Neural cell (in vitro differentiated cells): Measurements from ENCODE around the gene LCLAT1. TPM values are rescaled to one million over a fixed set of nuclear protein-coding genes. Genes with fewer than 3 reads are reported as not detected.

Experiments used
- H2AFZ ChIP-seq: fragments of 200-600, 300-800 bp; sonication (generic), shearing (Covaris generic); 2 replicates; pipeline ENCODE4 v1.6.0; 2014; ENCODE audit warnings: low read depth, mild to moderate bottlenecking, antibody characterized with exemption, low read length, moderate library complexity
- H3F3A ChIP-seq: fragments of 200-600 bp; shearing (Covaris generic); 2 replicates; pipeline ENCODE4 v1.6.1; 2016; ENCODE audit warnings: mild to moderate bottlenecking, moderate library complexity, mixed read lengths, antibody characterized with exemption, low read length; ENCODE audit not compliant: insufficient read depth, poor library complexity, severe bottlenecking
- H3K27ac ChIP-seq: fragments of 200-600, 300-800 bp; sonication (generic), shearing (Covaris generic); 2 replicates; pipeline ENCODE4 v1.5.1; 2014; ENCODE audit warnings: mild to moderate bottlenecking, low read length, moderate library complexity
- H3K27me3 ChIP-seq: fragments of 300-800, 200-600 bp; sonication (generic), shearing (Covaris generic); 2 replicates; pipeline ENCODE4 v1.6.0; 2014; ENCODE audit warnings: mild to moderate bottlenecking, low read depth, low read length, moderate library complexity; ENCODE audit not compliant: insufficient read depth
- H3K36me3 ChIP-seq: fragments of 300-800, 200-600 bp; sonication (generic), shearing (Covaris generic); 2 replicates; pipeline ENCODE4 v1.5.1; 2014; ENCODE audit warnings: mild to moderate bottlenecking, antibody characterized with exemption, low read length, moderate library complexity; ENCODE audit not compliant: insufficient read depth
- H3K4me2 ChIP-seq: fragments of 300-800, 200-600 bp; sonication (generic), shearing (Covaris generic); 2 replicates; pipeline ENCODE4 v1.6.0; 2014; ENCODE audit warnings: mild to moderate bottlenecking, low read length
- H3K4me3 ChIP-seq: fragments of 300-800, 200-600 bp; sonication (generic), shearing (Covaris generic); 2 replicates; pipeline ENCODE4 v1.5.1; 2014; ENCODE audit warnings: mild to moderate bottlenecking, low read length, moderate library complexity
- H3K79me2 ChIP-seq: fragments of 200-600 bp; shearing (Covaris generic); replicated peaks from 2 replicates; pipeline ENCODE4 v1.6.0; 2014; ENCODE audit warnings: mild to moderate bottlenecking, low read length, moderate library complexity; ENCODE audit not compliant: insufficient read depth
- H3K9ac ChIP-seq: fragments of 300-800, 200-600 bp; sonication (generic), shearing (Covaris generic); 2 replicates; pipeline ENCODE4 v1.6.1; 2016; ENCODE audit warnings: mild to moderate bottlenecking, low read length, mixed read lengths
- H3K9me2 ChIP-seq: fragments of 200-600 bp; shearing (Covaris generic); 2 replicates; pipeline ENCODE4 v1.6.1; 2016; ENCODE audit warnings: mild to moderate bottlenecking, low read length, mixed read lengths; ENCODE audit not compliant: insufficient read depth
- H3K9me3 ChIP-seq: fragments of 200-600, 300-800 bp; sonication (generic), shearing (Covaris generic); 2 replicates; pipeline ENCODE4 v1.6.1; 2016; ENCODE audit warnings: mild to moderate bottlenecking, mixed run types, low read length, moderate library complexity, mixed read lengths
- H4K20me1 ChIP-seq: fragments of 200-600 bp; shearing (Covaris generic); 2 replicates; pipeline ENCODE4 v1.6.1; 2016; ENCODE audit warnings: mild to moderate bottlenecking, mixed run types; ENCODE audit not compliant: insufficient read depth
- CTCF ChIP-seq: fragments of 450-650 bp; IDR thresholded peaks from 2 replicates; pipeline ENCODE4 v1.5.1; 2014; ENCODE audit warnings: antibody characterized with exemption, mild to moderate bottlenecking, moderate library complexity; ENCODE audit not compliant: poor library complexity, severe bottlenecking
- EP300 ChIP-seq: fragments of 450-650 bp; conservative IDR thresholded peaks from 2 replicates; pipeline ENCODE4 v1.6.1; 2014; ENCODE audit warnings: antibody characterized with exemption, mild to moderate bottlenecking, moderate library complexity; ENCODE audit not compliant: poor library complexity, severe bottlenecking
- EZH2 ChIP-seq: fragments of 200-600, 300-800 bp; shearing (Covaris generic), sonication (generic); IDR thresholded peaks from 2 replicates; pipeline ENCODE4 v1.6.1; 2014; ENCODE audit warnings: antibody characterized with exemption, low read length, borderline replicate concordance, mild to moderate bottlenecking; ENCODE audit not compliant: insufficient read depth, poor library complexity, severe bottlenecking
- MXI1 ChIP-seq: fragments of 450-650 bp; conservative IDR thresholded peaks from 2 replicates; pipeline ENCODE4 v1.6.1; 2014; ENCODE audit warnings: antibody characterized with exemption, mild to moderate bottlenecking; ENCODE audit not compliant: poor library complexity, severe bottlenecking
- POLR2AphosphoS5 ChIP-seq: IDR thresholded peaks from 2 replicates; pipeline ENCODE4 v1.6.1; 2012
- RAD21 ChIP-seq: fragments of 450-650 bp; conservative IDR thresholded peaks from 2 replicates; pipeline ENCODE4 v1.6.1; 2014; ENCODE audit warnings: antibody characterized with exemption, mild to moderate bottlenecking, moderate library complexity
- REST ChIP-seq: IDR thresholded peaks from 2 replicates; pipeline ENCODE4 v1.6.1; 2012; ENCODE audit warnings: borderline replicate concordance
- SMC3 ChIP-seq: fragments of 450-650 bp; conservative IDR thresholded peaks from 2 replicates; pipeline ENCODE4 v1.6.1; 2014; ENCODE audit warnings: antibody characterized with exemption, mild to moderate bottlenecking, moderate library complexity; ENCODE audit not compliant: poor library complexity
- TAF1 ChIP-seq: IDR thresholded peaks from 2 replicates; pipeline ENCODE4 v1.6.1; 2012; ENCODE audit warnings: low read depth
- polyA plus RNA-seq: library from polyadenylated mRNA; depleted of rRNA; stranded (reverse); fragments of >200 nt; gene quantifications from 2 replicates; pipeline ENCODE4 v1.2.3, GENCODE V29; 2014

LCLAT1 gene
- polyA plus RNA-seq, 1 donor from 2014 or later: 5.8 TPM

- H3K4me3 ChIP-seq: no peak overlapping the region
- no peaks in the 10 kb centered on the region for H3K36me3 ChIP-seq
- TF ChIP-seq SMC3 (no peak), MXI1 (no peak), EZH2 (no peak), CTCF (no peak), POLR2AphosphoS5 (no peak), TAF1 (no peak), REST (no peak), RAD21 (no peak)
- H3F3A ChIP-seq: no peaks in the 10 kb centered on the region
- H3K9ac ChIP-seq: no peak overlapping the region
- H3K9me2 ChIP-seq: no peaks in the 10 kb centered on the region
- no peaks in the 10 kb centered on the region for H4K20me1 ChIP-seq
- no peaks in the 10 kb centered on the region for H3K27me3 ChIP-seq
- no peaks in the 10 kb centered on the region for H3K9me3 ChIP-seq
- no peak overlapping the region for H3K27ac ChIP-seq
- H2AFZ ChIP-seq: no peak overlapping the region
- H3K4me2 ChIP-seq: no peak overlapping the region
- no peaks in the 10 kb centered on the region for H3K79me2 ChIP-seq
These were observed 21.7 kb upstream of the LCLAT1 start for GRCh38 chr2:30425326-30425725.

GRCh38 chr2:30427606-30428347 lies 19.3 kb upstream of the LCLAT1 start:
- H3K9ac ChIP-seq: no peak overlapping the region
- H3K4me2 ChIP-seq: no peak overlapping the region
- no peaks in the 10 kb centered on the region for H3F3A ChIP-seq
- no peaks in the 10 kb centered on the region for H3K27me3 ChIP-seq
- TF ChIP-seq EZH2 (no peak), SMC3 (no peak), RAD21 (no peak), MXI1 (no peak), EP300 (no peak), POLR2AphosphoS5 (no peak)
- H3K9me3 ChIP-seq: no peaks in the 10 kb centered on the region
- no peaks in the 10 kb centered on the region for H3K36me3 ChIP-seq
- H3K9me2 ChIP-seq: no peaks in the 10 kb centered on the region
- H3K27ac ChIP-seq: no peak overlapping the region
- H3K4me3 ChIP-seq: no peak overlapping the region
- no peak overlapping the region for H2AFZ ChIP-seq
- H3K79me2 ChIP-seq: no peaks in the 10 kb centered on the region
- H4K20me1 ChIP-seq: no peaks in the 10 kb centered on the region
